Measurements from ENCODE around the gene KHDC3L.

KHDC3L gene

GRCh38 chr6:73394577-73395354 is 32.3 kb downstream of the KHDC3L start, which contains the start of gene DDX43:
Gene DDX43 (plus strand): TSS chr6:73394828. CDS start chr6:73394906, 78 bp downstream.
- H3K4me3 ChIP-seq (ENCODE audit: low read length) = peak within 1 kb of the TSS; percentile 37
- peak; percentile 19 for DNase-seq (ENCODE audit: low read depth)
- TF ChIP-seq CTCF (IDR thresholded peaks at IDR 0.05; ENCODE audit: insufficient read depth, low read depth, low read length, missing control alignments) = no peak

- DNase-seq (ENCODE audit: low read depth) = no peak
- no peak for TF ChIP-seq CTCF (IDR thresholded peaks at IDR 0.05; ENCODE audit: insufficient read depth, low read depth, low read length, missing control alignments)
- H3K4me3 ChIP-seq (ENCODE audit: low read length) = no peak overlapping the region
These were observed 33.4 kb downstream of the KHDC3L start for GRCh38 chr6:73395875-73396274.

DNA sequence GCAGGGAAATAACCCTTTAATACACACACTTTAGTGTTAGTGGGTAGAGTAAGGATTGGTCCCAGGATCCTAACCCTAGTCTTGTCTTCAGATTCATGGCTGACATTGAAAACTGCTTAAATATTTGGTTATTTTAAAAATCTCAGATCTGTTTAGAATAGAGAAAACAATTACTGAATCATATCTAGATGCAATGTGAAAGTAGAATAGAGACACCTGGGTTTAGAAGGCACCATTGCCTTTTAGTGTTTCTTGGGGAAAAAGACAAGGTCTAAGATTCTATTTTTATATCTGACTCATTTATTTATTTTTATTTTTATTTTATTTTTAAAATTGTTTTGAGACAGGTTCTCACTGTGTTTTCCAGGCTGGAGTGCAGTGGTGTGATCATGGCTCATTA is 38.2 kb downstream of the KHDC3L start:
- no peak for TF ChIP-seq CTCF (IDR thresholded peaks at IDR 0.05; ENCODE audit: insufficient read depth, low read depth, low read length, missing control alignments)
- H3K4me3 ChIP-seq (ENCODE audit: low read length) = no peak overlapping the region
- no peak for DNase-seq (ENCODE audit: low read depth)

GRCh38 chr6:73409395-73409794 is 46.9 kb downstream of the KHDC3L start:
- no peak for TF ChIP-seq CTCF (IDR thresholded peaks at IDR 0.05; ENCODE audit: insufficient read depth, low read depth, low read length, missing control alignments)
- no peak overlapping the region for H3K4me3 ChIP-seq (ENCODE audit: low read length)
- no peak for DNase-seq (ENCODE audit: low read depth)

GRCh38 chr6:73413102-73413501 is 50.6 kb downstream of the KHDC3L start:
- DNase-seq (ENCODE audit: low read depth) = no peak
- no peak overlapping the region for H3K4me3 ChIP-seq (ENCODE audit: low read length)
- TF ChIP-seq CTCF (IDR thresholded peaks at IDR 0.05; ENCODE audit: insufficient read depth, low read depth, low read length, missing control alignments) = no peak
